COLO829 (cell line): ENCODE measurements around the gene YPEL3.
"Not testable (repeated sequence)": the region's sequence is repeated elsewhere in the genome, so short reads cannot be mapped to it uniquely, and the experiment has no call there.

Source experiments
- DNase-seq: peaks from one replicate; pipeline ENCODE4 v3.0.0; 2012; ENCODE audit warnings: low spot score

YPEL3 gene

DNA sequence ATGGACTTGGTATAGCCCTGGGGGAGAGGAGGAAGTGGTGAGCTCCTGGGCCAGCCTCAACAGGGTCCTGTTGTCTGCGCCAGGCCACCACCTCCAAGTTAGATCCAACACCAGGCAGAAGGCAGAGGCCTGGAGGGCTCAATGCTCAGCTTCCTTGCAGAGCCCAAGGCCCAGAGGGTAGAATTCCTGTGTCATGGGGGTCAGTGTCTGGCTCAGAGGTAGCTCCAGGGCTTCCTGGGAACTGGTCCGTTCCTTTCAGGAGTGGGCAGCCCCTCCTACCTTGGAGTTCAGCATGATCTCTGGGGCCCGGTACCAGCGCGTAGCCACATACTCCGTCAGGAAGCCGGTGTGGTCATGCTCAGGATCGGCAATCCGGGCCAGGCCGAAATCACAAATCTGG, 21.8 kb upstream of the YPEL3 start:
- DNase-seq, result no peak

- DNase-seq, result no peak
Observed at GRCh38 chr16:30116291-30117207, 20.5 kb upstream of the YPEL3 start.

GRCh38 chr16:30115238-30115637, 19.2 kb upstream of the YPEL3 start:
- no peak for DNase-seq

- not testable (repeated sequence) for DNase-seq
Observed at GRCh38 chr16:30114833-30115232, 18.8 kb upstream of the YPEL3 start.

DNA sequence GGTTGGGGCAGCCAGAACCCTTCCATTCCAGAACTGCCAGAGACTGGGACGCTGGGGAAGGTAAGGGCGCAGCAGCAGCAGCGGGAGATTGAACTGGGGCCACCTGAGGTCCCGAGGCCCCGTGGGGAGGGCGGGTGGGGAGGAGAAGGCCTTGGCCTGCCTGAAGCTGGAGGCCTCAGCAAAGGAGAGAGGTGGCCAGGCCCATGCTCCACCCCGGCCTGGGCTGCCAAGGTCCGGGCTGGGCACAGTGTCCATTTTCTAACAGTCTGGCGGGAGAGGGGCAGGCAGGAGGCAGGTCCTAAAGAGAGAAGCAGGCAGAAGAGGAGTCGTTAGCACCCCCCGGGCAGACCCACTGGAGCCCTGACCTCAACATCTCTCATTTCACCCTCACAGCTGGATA, 18.4 kb upstream of the YPEL3 start:
- no peak for DNase-seq

- DNase-seq, result no peak
Observed at GRCh38 chr16:30113711-30114333, 17.8 kb upstream of the YPEL3 start.

- no peak for DNase-seq
Observed at GRCh38 chr16:30113031-30113710, 17.2 kb upstream of the YPEL3 start, which contains the start of gene GDPD3. Gene GDPD3 (minus strand): TSS chr16:30113537. CDS start chr16:30113478, 59 bp downstream.

DNA sequence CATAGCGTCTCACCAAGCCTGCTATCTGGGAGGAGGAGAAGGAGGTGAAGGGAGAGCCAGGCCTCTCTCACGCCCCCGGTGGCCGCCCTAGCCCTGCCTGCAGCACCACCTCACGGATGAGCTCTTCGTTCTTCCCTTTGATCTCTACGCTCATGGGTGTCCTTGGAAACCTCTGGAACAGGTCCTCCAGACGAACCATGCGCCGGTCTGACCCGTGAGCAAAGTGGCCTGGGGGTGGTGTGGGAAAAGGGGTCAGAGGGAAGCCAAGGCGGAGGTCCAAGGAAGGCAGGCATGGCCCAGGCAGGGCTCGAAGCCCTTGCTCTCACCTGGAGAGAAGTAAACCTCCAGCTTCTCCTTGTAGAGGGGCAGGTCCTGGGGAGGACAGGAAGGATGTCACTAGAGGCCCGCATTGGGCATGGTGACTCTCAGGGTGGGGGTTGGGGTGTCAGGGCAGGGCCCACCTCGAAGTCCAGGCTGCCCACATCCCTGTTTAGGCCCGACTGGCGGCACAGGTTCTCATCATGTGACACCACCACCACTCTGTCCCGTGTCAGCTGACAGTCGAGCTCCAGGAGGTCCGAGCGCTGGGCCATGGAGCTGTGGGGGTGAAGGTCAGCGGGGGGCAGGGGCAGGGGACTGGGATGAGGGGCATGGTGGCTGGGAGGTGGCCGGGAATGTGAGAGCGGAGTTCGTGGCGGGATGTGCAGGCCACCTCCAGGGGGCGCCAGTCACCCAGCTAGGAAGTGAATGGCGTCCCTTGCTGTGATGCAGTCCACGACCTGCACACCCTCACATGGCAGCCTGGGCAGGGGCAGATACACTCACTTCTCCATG, 16.4 kb upstream of the YPEL3 start:
- DNase-seq, result peak; percentile 69

DNA sequence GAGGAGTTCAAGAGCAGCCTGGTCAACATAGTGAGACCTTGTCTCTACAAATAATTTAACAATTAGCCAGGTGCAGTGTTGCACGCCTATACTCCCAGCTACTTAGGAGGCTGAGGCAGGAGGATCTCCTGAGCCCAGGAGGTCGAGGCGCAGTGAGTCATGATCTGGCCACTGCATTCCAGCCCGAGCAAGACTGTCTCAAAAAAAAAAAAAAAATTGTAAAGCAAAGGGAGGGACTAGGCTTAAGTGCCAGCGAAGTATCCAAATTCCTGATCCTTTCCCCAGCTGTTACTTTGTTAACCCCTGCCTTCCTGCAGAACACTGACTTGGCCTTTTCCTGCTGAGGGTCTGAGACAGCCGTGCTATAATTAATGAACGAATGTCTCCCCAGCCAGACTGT, 14.6 kb upstream of the YPEL3 start:
- no peak for DNase-seq

DNA sequence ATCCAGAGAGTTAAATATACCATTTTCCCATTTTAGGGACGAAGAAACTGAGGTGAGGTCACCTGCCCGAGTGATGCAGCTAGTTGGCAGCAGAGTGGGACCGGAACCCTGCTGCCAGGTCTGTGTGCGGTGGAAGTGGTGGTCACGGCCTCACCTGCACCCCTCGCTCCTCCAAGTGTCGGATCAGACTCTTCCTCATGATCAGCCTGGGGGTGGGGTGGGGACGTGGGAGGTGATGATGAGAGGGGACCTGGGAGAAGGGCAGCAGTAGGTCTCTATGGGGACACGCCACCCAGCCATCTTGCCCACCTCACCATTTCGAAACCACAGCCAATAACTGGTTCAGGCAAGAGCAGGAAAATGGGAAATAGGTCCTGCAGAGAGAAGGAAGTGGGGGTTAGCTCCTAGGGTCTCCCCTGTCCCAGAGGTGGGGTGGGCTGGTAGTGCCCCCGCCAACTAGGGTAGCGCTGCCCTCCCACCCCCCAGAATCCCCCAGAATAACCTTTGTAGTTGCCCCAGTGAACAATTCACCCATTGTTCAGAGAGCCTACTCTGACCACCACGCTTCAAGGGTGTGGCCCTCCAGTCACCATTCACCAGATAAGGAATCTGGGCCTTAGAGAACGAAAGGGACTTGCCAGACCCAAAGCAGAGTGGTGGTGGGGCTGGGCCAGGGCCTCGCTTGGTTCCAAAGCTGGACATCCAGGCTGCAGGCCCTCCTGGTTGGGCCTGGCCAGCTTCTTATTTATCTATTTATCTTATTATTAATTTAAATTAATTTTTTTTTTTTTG, 12.2 kb upstream of the YPEL3 start:
- DNase-seq, result no peak

DNA sequence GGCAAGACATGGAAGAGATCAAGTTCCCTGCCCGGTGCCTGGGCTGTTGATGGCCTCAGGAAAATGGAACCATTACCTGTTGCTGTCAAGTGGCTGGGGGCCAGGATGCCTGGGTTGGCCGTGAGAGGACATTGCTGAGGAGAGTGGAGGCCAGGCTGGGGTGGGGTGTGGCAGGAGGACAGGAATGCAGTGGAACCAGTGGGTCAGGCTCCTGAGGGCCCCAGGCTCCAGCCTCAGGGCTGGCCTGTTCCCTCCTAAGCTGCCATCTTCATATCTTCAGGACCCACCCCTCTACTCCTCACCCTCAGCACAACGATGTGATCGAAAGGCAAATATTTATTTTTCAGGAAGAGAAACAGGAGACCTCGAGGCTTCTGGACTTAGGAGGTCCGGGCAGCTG, 8.5 kb upstream of the YPEL3 start:
- no peak for DNase-seq

DNA sequence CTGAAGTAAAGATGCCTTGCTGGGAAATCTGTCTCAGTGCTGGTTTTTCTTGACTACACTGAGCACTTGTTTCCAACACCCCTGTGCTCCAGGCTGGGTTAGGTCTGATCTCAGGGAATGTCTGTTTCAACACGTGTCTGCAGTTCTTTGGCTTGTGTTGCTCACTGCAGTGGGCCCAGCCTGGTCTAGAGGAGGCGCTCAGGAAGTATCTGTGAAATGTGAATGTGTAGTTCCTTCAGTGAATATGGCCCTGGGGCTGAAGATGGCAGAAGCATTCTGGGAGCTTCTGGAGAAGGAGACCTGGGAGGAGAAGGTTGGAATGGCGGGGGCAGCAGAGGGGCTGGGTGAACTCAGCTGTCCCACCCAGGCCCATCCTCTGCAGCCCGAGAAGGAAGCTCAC, 8.1 kb upstream of the YPEL3 start:
- DNase-seq, result no peak

GRCh38 chr16:30096862-30097563, 1.0 kb upstream of the YPEL3 start:
- no peak for DNase-seq

- DNase-seq, result no peak
Observed at GRCh38 chr16:30095166-30096078, 591 bp downstream of the YPEL3 start.

GRCh38 chr16:30094541-30095165, 1.4 kb downstream of the YPEL3 start:
- DNase-seq, result no peak

- peak; percentile 89 for DNase-seq
Observed at GRCh38 chr16:30092373-30093010, 3.5 kb downstream of the YPEL3 start.

DNA sequence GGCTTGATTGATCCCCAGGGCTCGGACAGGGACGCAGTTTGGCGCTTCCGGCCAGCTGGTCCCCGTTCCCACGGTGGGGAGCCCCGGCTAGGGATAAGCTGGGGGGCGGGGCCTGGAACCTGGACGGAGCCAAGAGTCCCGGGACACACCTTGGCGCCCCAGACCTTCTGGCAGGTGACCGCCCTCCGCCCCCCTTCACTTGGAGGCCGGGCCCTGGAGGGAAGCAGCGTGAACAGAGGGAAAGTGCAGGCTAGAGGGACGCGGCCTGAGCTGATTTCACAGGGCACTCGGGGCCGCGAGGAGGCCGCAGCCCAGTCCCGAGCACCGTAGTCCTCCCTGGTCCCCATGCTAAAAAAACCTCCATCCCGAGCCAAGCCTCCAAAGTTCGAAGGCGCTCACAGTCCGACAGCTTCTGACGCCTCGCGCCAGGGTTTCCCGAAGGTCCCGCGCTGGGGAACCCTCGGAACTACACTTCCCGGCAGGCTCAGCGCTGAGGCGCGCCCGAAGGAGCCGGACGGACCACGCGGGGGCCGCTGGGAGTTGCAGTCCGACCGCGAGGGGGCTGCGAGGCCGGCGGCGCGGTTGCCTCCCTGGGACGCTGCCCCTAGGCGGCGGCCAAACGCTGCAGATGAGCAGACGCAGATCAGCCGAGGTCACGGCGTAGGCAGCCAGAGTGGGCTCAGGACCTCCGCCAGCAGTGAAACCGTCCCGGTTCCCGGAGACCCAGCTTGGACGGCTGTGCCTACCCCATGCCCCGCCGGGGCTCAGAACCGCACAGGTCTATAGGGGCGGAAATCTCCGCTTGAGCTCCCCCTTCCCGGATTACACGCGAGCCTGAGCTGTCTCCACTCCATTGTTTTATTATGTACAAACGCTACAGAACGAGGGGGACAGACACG, 4.3 kb downstream of the YPEL3 start, which contains the start of gene TBX6:
Gene TBX6, minus strand, starts transcription at position 451 of the 899 bp plus-strand sequence. CDS start 731 bp downstream, outside the sequence.
- peak; percentile 87 for DNase-seq
